AG09319 (cell line): ENCODE data around the gene ST8SIA1.

Experiments used
- DNase-seq: peaks from one replicate; pipeline ENCODE4 v3.0.0-alpha.2; 2010; ENCODE audit warnings: low read depth; ENCODE audit errors: extremely low read depth
- CTCF ChIP-seq: IDR thresholded peaks from 2 replicates; pipeline ENCODE4 v1.5.1; 2011; ENCODE audit warnings: low read depth, mild to moderate bottlenecking, inconsistent platforms, low read length, moderate library complexity

Gene ST8SIA1

GRCh38 chr12:22256605-22257004 lies 77.9 kb downstream of the ST8SIA1 start:
- no peak for TF ChIP-seq CTCF
- DNase-seq: no peak

GRCh38 chr12:22256041-22256441 lies 78.5 kb downstream of the ST8SIA1 start:
- no peak for TF ChIP-seq CTCF
- no peak for DNase-seq

GRCh38 chr12:22255097-22255496 lies 79.4 kb downstream of the ST8SIA1 start:
- no peak for TF ChIP-seq CTCF
- no peak for DNase-seq

- no peak for TF ChIP-seq CTCF
Measured at GRCh38 chr12:22254478-22254877, 80.0 kb downstream of the ST8SIA1 start.

GRCh38 chr12:22252057-22252456 lies 82.5 kb downstream of the ST8SIA1 start:
- no peak for DNase-seq
- TF ChIP-seq CTCF: no peak

More at GRCh38 chr12:22254478-22254877, 80.0 kb downstream of the ST8SIA1 start:
- no peak for DNase-seq

- TF ChIP-seq CTCF: no peak
- no peak for DNase-seq
Measured at GRCh38 chr12:22250762-22251161, 83.7 kb downstream of the ST8SIA1 start.

- no peak for TF ChIP-seq CTCF
- DNase-seq: no peak
Measured at GRCh38 chr12:22248571-22249115, 85.9 kb downstream of the ST8SIA1 start.
